B cell (primary cell): Measurements from ENCODE around the gene PCBP3.

Experiments used
- CTCF ChIP-seq: fragments of 200-600 bp; IDR thresholded peaks from one replicate; pipeline ENCODE4 v1.8.0; 2022; ENCODE audit warnings: antibody characterized with exemption, mild to moderate bottlenecking
- EZH2 ChIP-seq: IDR thresholded peaks from 2 replicates; pipeline ENCODE4 v1.6.1; 2012; ENCODE audit warnings: borderline replicate concordance, low read depth, mild to moderate bottlenecking, moderate library complexity, low read length; ENCODE audit not compliant: insufficient read depth, poor library complexity, severe bottlenecking

- TF ChIP-seq CTCF = no peak
- TF ChIP-seq EZH2 = no peak
Measured at GRCh38 chr21:45859041-45859761, 215.7 kb downstream of the PCBP3 start.
